HepG2 (cell line): ENCODE measurements around the gene CCDC17. TPM values are rescaled to one million over a fixed set of nuclear protein-coding genes. Genes with fewer than 3 reads are reported as not detected.

ENCODE experiments used
- BCL3 ChIP-seq: sonication (generic); formaldehyde crosslinking; IDR thresholded peaks from 2 replicates; pipeline ENCODE4 v1.5.1; 2020; ENCODE audit warnings: mild to moderate bottlenecking, missing genetic modification reagents, moderate library complexity
- ERF ChIP-seq: IDR thresholded peaks from 2 replicates; pipeline ENCODE4 v1.6.1; 2018; ENCODE audit warnings: missing biosample characterization, missing genetic modification reagents
- HHEX ChIP-seq: IDR thresholded peaks from 2 replicates; pipeline ENCODE4 v1.6.1; 2016; ENCODE audit warnings: control low read depth
- HNF1A ChIP-seq, 2 experiments: sonication (generic) in 1 of 2; formaldehyde crosslinking in 1 of 2; IDR thresholded peaks; 2 replicates each; pipeline versions ENCODE4 v1.4.0 to v1.6.1; 2016 to 2020; ENCODE audit warnings: borderline replicate concordance in 1 of 2, low read depth in 1 of 2, mild to moderate bottlenecking in 1 of 2, missing genetic modification reagents in 1 of 2
- HNRNPK ChIP-seq: fragments of 200-400 bp; formaldehyde crosslinking; IDR thresholded peaks from 2 replicates; pipeline ENCODE4 v1.6.1; 2018; ENCODE audit warnings: low read length, low read depth, moderate library complexity, mild to moderate bottlenecking; ENCODE audit not compliant: poor library complexity, severe bottlenecking
- IKZF1 ChIP-seq: fragments of 450-650 bp; IDR thresholded peaks from 2 replicates; pipeline ENCODE4 v1.7.1; 2016
- IRF2 ChIP-seq: IDR thresholded peaks from 2 replicates; pipeline ENCODE4 v1.6.1; 2018; ENCODE audit warnings: missing genetic modification reagents, missing compliant biosample characterization
- NKX3-1 ChIP-seq: sonication (generic); formaldehyde crosslinking; IDR thresholded peaks from 2 replicates; pipeline ENCODE4 v1.5.0; 2020; ENCODE audit warnings: missing genetic modification reagents
- RBM22 ChIP-seq: fragments of 200-400 bp; formaldehyde crosslinking; optimal IDR thresholded peaks from 2 replicates; pipeline ENCODE3; 2017; ENCODE audit warnings: mild to moderate bottlenecking, low read length, moderate library complexity
- SIN3B ChIP-seq: fragments of 150-350 bp; IDR thresholded peaks from 2 replicates; pipeline ENCODE4 v1.6.1; 2014; ENCODE audit warnings: low read length
- TAF15 ChIP-seq: fragments of 200-400 bp; formaldehyde crosslinking; IDR thresholded peaks from one replicate; pipeline ENCODE4 v1.6.1; 2018; ENCODE audit warnings: mild to moderate bottlenecking, low read depth, low read length; ENCODE audit not compliant: poor library complexity, severe bottlenecking
- ZMAT5 ChIP-seq: sonication (generic); formaldehyde crosslinking; IDR thresholded peaks from 2 replicates; pipeline ENCODE4 v1.5.0; 2020; ENCODE audit warnings: mild to moderate bottlenecking, low read depth, missing genetic modification reagents, borderline replicate concordance
- ZNF143 ChIP-seq: sonication (generic); formaldehyde crosslinking; IDR thresholded peaks from 2 replicates; pipeline ENCODE4 v1.4.0; 2020; ENCODE audit warnings: missing genetic modification reagents
- ZNF276 ChIP-seq: sonication (generic); formaldehyde crosslinking; IDR thresholded peaks from 2 replicates; pipeline ENCODE4 v1.4.0; 2020; ENCODE audit warnings: mild to moderate bottlenecking, low read depth, missing genetic modification reagents
- ZNF296 ChIP-seq: sonication (generic); formaldehyde crosslinking; conservative IDR thresholded peaks from 2 replicates; pipeline ENCODE4 v1.5.0; 2020; ENCODE audit warnings: mild to moderate bottlenecking, missing genetic modification reagents
- ZNF841 ChIP-seq: sonication (generic); formaldehyde crosslinking; IDR thresholded peaks from 2 replicates; pipeline ENCODE4 v1.8.1; 2023; ENCODE audit warnings: missing genetic modification reagents, borderline replicate concordance
- polyA plus RNA-seq, 8 experiments: library from polyadenylated mRNA; depleted of rRNA in 3 of 8; stranded (reverse) in 7 of 8; unstranded in 1 of 8; fragments of >200 nt; fragmentation: Illumina TruSeq in 4 of 8; extraction: Trizol in 4 of 8; gene quantifications; 2 replicates each; pipeline versions ENCODE4 v1.2.1 to v1.2.3, GENCODE V29; 2011 to 2016; ENCODE audit warnings: low read depth in 4 of 8, missing spikeins in 1 of 8, mixed read lengths in 1 of 8; ENCODE audit not compliant: insufficient read depth in 1 of 8
- total RNA-seq, 5 experiments: library from RNA; depleted of rRNA; stranded (reverse); fragments of >200 nt; fragmentation: Illumina TruSeq; extraction: Trizol; gene quantifications; 2 replicates each; pipeline ENCODE4 v1.2.3, GENCODE V29; 2016; ENCODE audit warnings: low read depth in 1 of 5
- TF ChIP-seq, protein P1 (sequence below): sonication (generic); formaldehyde crosslinking; IDR thresholded peaks from 2 replicates; pipeline ENCODE4 v1.5.0; 2020; ENCODE audit warnings: missing genetic modification reagents
- TF ChIP-seq, protein P2 (sequence below): sonication (generic); formaldehyde crosslinking; conservative IDR thresholded peaks from 2 replicates; pipeline ENCODE4 v1.8.0; 2022; ENCODE audit warnings: mild to moderate bottlenecking, moderate library complexity, missing genetic modification reagents
- TF ChIP-seq, protein P3 (sequence below): IDR thresholded peaks from 2 replicates; pipeline ENCODE4 v1.6.1; 2016; ENCODE audit warnings: control low read depth

CCDC17 gene
- total and polyA plus RNA-seq, 2 of the 13 experiments (the other 11 are each of a cell fraction or from before 2014, with no cell fraction given), result 1.5 to 3.3 TPM

GRCh38 chr1:45658171-45658570, 34.3 kb upstream of the CCDC17 start (continued):
- TF ChIP-seq IRF2 (peak; percentile 67; the same call in 1 of the 2 replicates), ERF (peak; percentile 56; the same call in 1 of the 2 replicates), RBM22 (no peak), SIN3B (no peak), NKX3-1 (CRISPR knock-in tag) (no peak), HNRNPK (no peak), IKZF1 (no peak), TAF15 (no peak), ZNF276 (CRISPR knock-in tag) (no peak), ZNF296 (CRISPR knock-in tag) (no peak), HNF1A (IDR thresholded peaks at IDR 0.05; ENCODE audit: low read depth) (no peak), HNF1A (CRISPR knock-in tag; IDR thresholded peaks at IDR 0.05; ENCODE audit: borderline replicate concordance) (no peak), ZNF143 (no peak), BCL3 (CRISPR knock-in tag) (no peak), HHEX (CRISPR knock-in tag) (peak; percentile 73), ZNF841 (no peak), ZMAT5 (CRISPR knock-in tag) (no peak)
- TF ChIP-seq, protein P1, sequence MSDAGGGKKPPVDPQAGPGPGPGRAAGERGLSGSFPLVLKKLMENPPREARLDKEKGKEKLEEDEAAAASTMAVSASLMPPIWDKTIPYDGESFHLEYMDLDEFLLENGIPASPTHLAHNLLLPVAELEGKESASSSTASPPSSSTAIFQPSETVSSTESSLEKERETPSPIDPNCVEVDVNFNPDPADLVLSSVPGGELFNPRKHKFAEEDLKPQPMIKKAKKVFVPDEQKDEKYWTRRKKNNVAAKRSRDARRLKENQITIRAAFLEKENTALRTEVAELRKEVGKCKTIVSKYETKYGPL, result no peak
- TF ChIP-seq, protein P2, sequence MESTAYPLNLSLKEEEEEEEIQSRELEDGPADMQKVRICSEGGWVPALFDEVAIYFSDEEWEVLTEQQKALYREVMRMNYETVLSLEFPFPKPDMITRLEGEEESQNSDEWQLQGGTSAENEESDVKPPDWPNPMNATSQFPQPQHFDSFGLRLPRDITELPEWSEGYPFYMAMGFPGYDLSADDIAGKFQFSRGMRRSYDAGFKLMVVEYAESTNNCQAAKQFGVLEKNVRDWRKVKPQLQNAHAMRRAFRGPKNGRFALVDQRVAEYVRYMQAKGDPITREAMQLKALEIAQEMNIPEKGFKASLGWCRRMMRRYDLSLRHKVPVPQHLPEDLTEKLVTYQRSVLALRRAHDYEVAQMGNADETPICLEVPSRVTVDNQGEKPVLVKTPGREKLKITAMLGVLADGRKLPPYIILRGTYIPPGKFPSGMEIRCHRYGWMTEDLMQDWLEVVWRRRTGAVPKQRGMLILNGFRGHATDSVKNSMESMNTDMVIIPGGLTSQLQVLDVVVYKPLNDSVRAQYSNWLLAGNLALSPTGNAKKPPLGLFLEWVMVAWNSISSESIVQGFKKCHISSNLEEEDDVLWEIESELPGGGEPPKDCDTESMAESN (CRISPR knock-in tag), result no peak
- TF ChIP-seq, protein P3, sequence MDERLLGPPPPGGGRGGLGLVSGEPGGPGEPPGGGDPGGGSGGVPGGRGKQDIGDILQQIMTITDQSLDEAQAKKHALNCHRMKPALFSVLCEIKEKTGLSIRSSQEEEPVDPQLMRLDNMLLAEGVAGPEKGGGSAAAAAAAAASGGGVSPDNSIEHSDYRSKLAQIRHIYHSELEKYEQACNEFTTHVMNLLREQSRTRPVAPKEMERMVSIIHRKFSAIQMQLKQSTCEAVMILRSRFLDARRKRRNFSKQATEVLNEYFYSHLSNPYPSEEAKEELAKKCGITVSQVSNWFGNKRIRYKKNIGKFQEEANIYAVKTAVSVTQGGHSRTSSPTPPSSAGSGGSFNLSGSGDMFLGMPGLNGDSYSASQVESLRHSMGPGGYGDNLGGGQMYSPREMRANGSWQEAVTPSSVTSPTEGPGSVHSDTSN (CRISPR knock-in tag), result no peak
